K562 (cell line): ENCODE measurements around the gene AKAP6.

Experiments
- ARID3A ChIP-seq: IDR thresholded peaks from 2 replicates; pipeline ENCODE4 v1.6.1; 2012; ENCODE audit warnings: low read depth, low read length, improper control_type of control experiment, borderline replicate concordance
- BRCA1 ChIP-seq, 2 experiments: fragments of 450-650 bp in 1 of 2; sonication (generic) in 1 of 2; formaldehyde crosslinking in 1 of 2; IDR thresholded peaks; 2 replicates each; pipeline versions ENCODE4 v1.5.0 to v1.6.1; 2017 to 2020; ENCODE audit warnings: mild to moderate bottlenecking in 1 of 2, missing genetic modification reagents in 1 of 2
- CTCF ChIP-seq, 3 experiments: IDR thresholded peaks in 2 of 3; conservative IDR thresholded peaks in 1 of 3; 2 replicates each; pipeline ENCODE4 v1.5.1; 2011 to 2012; ENCODE audit warnings: low read length in 3 of 3, mild to moderate bottlenecking in 3 of 3, control low read depth in 2 of 3, improper control_type of control experiment in 1 of 3, inconsistent platforms in 1 of 3, low read depth in 1 of 3, mixed read lengths in 1 of 3, moderate library complexity in 1 of 3; ENCODE audit not compliant: insufficient read depth in 2 of 3
- EGR1 ChIP-seq: fragments of 450-650 bp; conservative IDR thresholded peaks from 2 replicates; pipeline ENCODE4 v1.6.1; 2017; ENCODE audit warnings: mild to moderate bottlenecking
- ELK1 ChIP-seq: sonication (generic); formaldehyde crosslinking; IDR thresholded peaks from 2 replicates; pipeline ENCODE4 v1.8.1; 2022; ENCODE audit warnings: missing genetic modification reagents
- GABPB1 ChIP-seq: sonication (generic); formaldehyde crosslinking; IDR thresholded peaks from 2 replicates; pipeline ENCODE4 v1.8.0; 2022; ENCODE audit warnings: mild to moderate bottlenecking, missing genetic modification reagents
- POLR3G ChIP-seq: IDR thresholded peaks from 2 replicates; pipeline ENCODE4 v1.6.1; 2011; ENCODE audit not compliant: insufficient read length, insufficient replicate concordance; ENCODE audit errors: extremely low read depth
- RNF2 ChIP-seq: sonication (generic); IDR thresholded peaks from 2 replicates; pipeline ENCODE4 v1.6.1; 2016
- TGIF2 ChIP-seq: sonication (generic); formaldehyde crosslinking; IDR thresholded peaks from 2 replicates; pipeline ENCODE4 v1.8.1; 2022; ENCODE audit warnings: mild to moderate bottlenecking, missing genetic modification reagents, moderate library complexity
- USF2 ChIP-seq: sonication (generic); formaldehyde crosslinking; IDR thresholded peaks from 2 replicates; pipeline ENCODE4 v1.5.0; 2020; ENCODE audit warnings: missing genetic modification reagents
- YY1 ChIP-seq, 3 experiments: IDR thresholded peaks; 2 replicates each; pipeline ENCODE4 v1.6.1; 2011; ENCODE audit warnings: low read length in 2 of 3, mild to moderate bottlenecking in 2 of 3, moderate library complexity in 2 of 3, borderline replicate concordance in 1 of 3, control low read depth in 1 of 3, low read depth in 1 of 3; ENCODE audit not compliant: insufficient read depth in 3 of 3, insufficient replicate concordance in 2 of 3, control insufficient read depth in 1 of 3, insufficient read length in 1 of 3; ENCODE audit errors: extremely low read depth in 1 of 3
- ZFP1 ChIP-seq: fragments of 450-650 bp; formaldehyde crosslinking; IDR thresholded peaks from 2 replicates; pipeline ENCODE4 v1.4.0; 2020; ENCODE audit warnings: mild to moderate bottlenecking, mixed read lengths
- ZNF143 ChIP-seq: sonication (generic); formaldehyde crosslinking; IDR thresholded peaks from 2 replicates; pipeline ENCODE4 v1.9.0; 2022; ENCODE audit warnings: mild to moderate bottlenecking, missing genetic modification reagents
- ZNF384 ChIP-seq: IDR thresholded peaks from 2 replicates; pipeline ENCODE4 v1.6.1; 2012; ENCODE audit warnings: low read depth, low read length, improper control_type of control experiment

- TF ChIP-seq USF2 (CRISPR knock-in tag) = no peak
- TF ChIP-seq ZFP1 = no peak
- no peak for TF ChIP-seq POLR3G
- no peak for TF ChIP-seq ZNF143
- TF ChIP-seq ARID3A = no peak
- no peak for TF ChIP-seq ZNF384
- TF ChIP-seq YY1 (IDR thresholded peaks at IDR 0.05; ENCODE audit: borderline replicate concordance in 1 of 3, control insufficient read depth in 1 of 3, extremely low read depth in 1 of 3, insufficient read depth in 3 of 3, insufficient read length in 1 of 3, insufficient replicate concordance in 2 of 3, low read depth in 1 of 3, low read length in 2 of 3) = no peak
- TF ChIP-seq ELK1 (CRISPR knock-in tag) = no peak
- TF ChIP-seq CTCF (IDR thresholded peaks at IDR 0.05 in 2 of 3, conservative IDR thresholded peaks at IDR 0.05 in 1 of 3; ENCODE audit: insufficient read depth in 2 of 3, low read depth in 1 of 3, low read length in 3 of 3) = peak; percentile 28 to 43 (median 32); a peak in 4 of 6 replicates
- TF ChIP-seq RNF2 = no peak
- TF ChIP-seq EGR1 = no peak
- no peak for TF ChIP-seq BRCA1 (IDR thresholded peaks at IDR 0.05)
- no peak for TF ChIP-seq BRCA1 (CRISPR knock-in tag; IDR thresholded peaks at IDR 0.05)
- no peak for TF ChIP-seq TGIF2
- no peak for TF ChIP-seq GABPB1 (CRISPR knock-in tag)
Observed at GRCh38 chr14:32382704-32383103, 53.6 kb downstream of the AKAP6 start.
